GM12873 (cell line): ENCODE measurements around the gene RETREG3.
A peak's percentile ranks its signal among the peaks of the same experiment; 100 is the strongest.

Experiments
- CTCF ChIP-seq: IDR thresholded peaks from 2 replicates; pipeline ENCODE4 v1.5.1; 2012; ENCODE audit warnings: low read depth, mild to moderate bottlenecking, moderate library complexity, low read length, control low read depth; ENCODE audit not compliant: insufficient read depth; ENCODE audit errors: missing control alignments

RETREG3 gene

GRCh38 chr17:42581744-42582270 lies 27.4 kb downstream of the RETREG3 start:
- no peak for TF ChIP-seq CTCF

- TF ChIP-seq CTCF: no peak
Measured at GRCh38 chr17:42579794-42580551, 29.2 kb downstream of the RETREG3 start.

- peak; percentile 88 for TF ChIP-seq CTCF
Measured at GRCh38 chr17:42578282-42578869, 30.8 kb downstream of the RETREG3 start.

GRCh38 chr17:42577532-42578281 lies 31.5 kb downstream of the RETREG3 start, which contains the start of gene PSMC3IP:
Gene PSMC3IP (minus strand): TSS chr17:42577729. CDS start chr17:42577686, 43 bp downstream.
- TF ChIP-seq CTCF: peak; percentile 67

- no peak for TF ChIP-seq CTCF
Measured at GRCh38 chr17:42577140-42577531, 32.0 kb downstream of the RETREG3 start.

- no peak for TF ChIP-seq CTCF
Measured at GRCh38 chr17:42574463-42574862, 34.7 kb downstream of the RETREG3 start.

- no peak for TF ChIP-seq CTCF
Measured at GRCh38 chr17:42573095-42573494, 36.1 kb downstream of the RETREG3 start.
